ENCODE results near the gene NUP93. TPM values are rescaled to one million over a fixed set of nuclear protein-coding genes. Genes with fewer than 3 reads are reported as not detected.
"Not testable (repeated sequence)": the region's sequence is repeated elsewhere in the genome, so short reads cannot be mapped to it uniquely, and the experiment has no call there.

Gene NUP93
- total RNA-seq, 1 donor from 2014 or later, result 13.2 TPM

- no peak for ATAC-seq
- no peak for DNase-seq (ENCODE audit: low spot score)
These were observed 81.0 kb downstream of the NUP93 start for GRCh38 chr16:56810954-56811353.

DNA sequence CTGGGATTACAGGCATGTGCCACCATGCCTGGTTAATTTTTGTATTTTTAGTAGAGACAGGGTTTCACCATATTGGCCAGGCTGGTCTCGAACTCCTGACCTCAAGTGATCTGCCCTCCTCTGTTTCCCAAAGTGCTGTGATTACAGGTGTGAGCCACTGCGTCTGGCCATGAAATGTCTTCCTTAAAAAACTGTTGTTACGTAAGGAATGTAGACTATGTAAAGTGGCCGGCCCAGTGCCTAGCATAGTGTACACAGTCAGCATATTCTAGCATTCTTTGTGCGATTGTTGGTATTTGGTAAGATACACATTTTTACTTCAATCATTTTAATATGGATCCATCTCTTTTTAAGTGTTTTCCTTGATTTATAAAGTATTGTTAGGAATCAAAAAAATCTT is 81.7 kb downstream of the NUP93 start:
- not testable (repeated sequence) for DNase-seq (ENCODE audit: low spot score); ATAC-seq

DNA sequence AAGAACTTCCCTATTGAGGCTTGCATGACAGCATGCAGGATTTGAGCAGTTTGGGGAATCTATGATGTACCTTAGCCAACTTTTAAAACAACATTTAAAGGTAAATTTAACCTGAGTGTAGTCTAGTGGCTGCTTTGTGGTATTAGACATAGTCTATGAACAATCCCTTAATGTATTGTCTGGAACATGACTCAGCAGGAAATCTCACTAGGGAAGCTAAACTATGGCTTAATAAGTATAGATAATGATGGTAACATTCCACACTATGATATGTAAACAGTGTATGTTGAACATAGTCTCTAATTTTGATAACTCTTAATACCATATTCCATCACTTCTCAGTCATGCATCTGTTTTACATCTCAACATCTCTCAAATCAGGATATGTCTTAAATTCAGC is 83.0 kb downstream of the NUP93 start:
- no peak for DNase-seq (ENCODE audit: low spot score)
- no peak for ATAC-seq

GRCh38 chr16:56814537-56815432 is 84.9 kb downstream of the NUP93 start:
- DNase-seq (ENCODE audit: low spot score) (no peak), ATAC-seq (no peak)

DNA sequence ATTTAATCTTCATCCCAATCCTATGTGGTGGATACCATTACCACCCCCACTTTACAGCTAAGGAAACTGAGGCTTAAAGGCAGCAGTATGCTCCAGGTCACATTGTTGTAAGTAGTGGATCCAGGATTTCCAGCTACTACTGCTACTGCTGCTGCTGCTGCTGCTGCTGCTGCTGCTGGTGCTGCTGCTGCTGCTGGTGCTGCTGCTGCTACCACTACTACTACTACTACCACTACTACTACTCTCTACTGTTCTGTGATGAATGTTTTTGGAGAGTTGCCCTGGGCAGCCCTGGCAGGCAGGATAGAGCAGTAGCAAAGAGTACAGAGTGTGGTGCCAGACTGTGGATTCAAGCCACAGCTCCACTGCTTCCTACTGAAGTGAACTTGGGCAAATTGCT is 85.8 kb downstream of the NUP93 start:
- ATAC-seq (no peak), DNase-seq (ENCODE audit: low spot score) (no peak)

GRCh38 chr16:56817056-56817455 is 87.1 kb downstream of the NUP93 start:
- DNase-seq (ENCODE audit: low spot score), result no peak

GRCh38 chr16:56817938-56818337 is 88.0 kb downstream of the NUP93 start:
- DNase-seq (ENCODE audit: low spot score) (no peak), ATAC-seq (no peak)

More at GRCh38 chr16:56817056-56817455, 87.1 kb downstream of the NUP93 start:
- no peak for ATAC-seq

DNA sequence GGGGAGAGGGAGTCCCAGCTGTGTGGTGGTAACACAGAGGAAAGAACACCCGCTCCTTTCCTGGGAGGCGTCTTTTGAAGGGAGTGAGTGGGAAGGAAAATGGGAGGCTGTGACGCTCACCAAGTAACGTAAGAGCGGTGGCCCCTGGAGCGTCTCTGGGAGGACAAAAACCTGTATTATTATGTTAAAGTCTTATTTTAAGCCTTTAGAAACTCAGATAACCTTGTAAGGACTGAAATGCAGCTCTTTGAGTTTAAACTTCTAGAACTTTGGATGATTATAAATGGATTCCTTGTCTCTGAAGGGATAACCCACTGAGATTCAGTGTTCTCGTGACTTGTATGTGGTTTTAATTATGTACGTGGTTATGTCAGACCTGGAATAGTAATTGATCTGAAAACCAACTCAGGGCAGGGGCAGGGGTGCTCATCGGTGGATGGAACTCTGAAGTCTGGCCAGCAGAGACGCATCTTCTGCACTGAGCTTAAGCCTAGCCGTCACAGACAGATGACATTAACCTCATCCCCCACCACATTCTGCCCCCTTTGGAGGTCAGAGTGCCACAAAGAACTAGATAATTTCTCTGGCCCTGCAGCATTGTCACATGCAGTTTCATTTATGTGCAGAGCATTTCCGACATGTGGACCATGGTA is 93.3 kb downstream of the NUP93 start:
- DNase-seq (ENCODE audit: low spot score), result no peak
- no peak for ATAC-seq

DNA sequence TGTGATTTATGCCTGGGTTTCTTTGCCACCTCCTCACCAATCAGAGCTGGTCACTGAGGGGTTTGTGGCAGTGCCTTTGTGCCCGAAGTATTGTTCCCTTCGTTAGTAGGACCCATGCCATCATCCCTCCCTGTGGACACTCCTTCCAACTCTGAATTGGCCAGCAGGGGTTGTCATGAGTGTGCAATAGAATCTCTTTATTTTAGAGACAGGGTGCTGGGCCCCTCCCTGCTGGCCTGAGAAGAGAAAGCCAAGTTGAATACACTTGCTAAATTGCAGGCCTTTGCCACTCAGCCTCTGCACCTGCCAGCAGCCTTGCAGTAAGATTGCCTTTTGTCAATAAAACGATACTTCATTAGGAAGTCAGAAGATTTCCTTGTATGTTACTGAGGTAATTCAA is 94.4 kb downstream of the NUP93 start:
- DNase-seq (ENCODE audit: low spot score), result no peak
- peak; percentile 76 for ATAC-seq

GRCh38 chr16:56824804-56825203 is 94.9 kb downstream of the NUP93 start:
- ATAC-seq (no peak), DNase-seq (ENCODE audit: low spot score) (no peak)

- DNase-seq (ENCODE audit: low spot score), result no peak
- no peak for ATAC-seq
These were observed 95.9 kb downstream of the NUP93 start for GRCh38 chr16:56825826-56826225.

- no peak for ATAC-seq
- no peak for DNase-seq (ENCODE audit: low spot score)
These were observed 98.7 kb downstream of the NUP93 start for GRCh38 chr16:56828647-56829046.

- ATAC-seq, result no peak
- no peak for DNase-seq (ENCODE audit: low spot score)
These were observed 100.7 kb downstream of the NUP93 start for GRCh38 chr16:56830669-56831068.

- ATAC-seq, result no peak
- DNase-seq (ENCODE audit: low spot score), result no peak
These were observed 102.8 kb downstream of the NUP93 start for GRCh38 chr16:56832768-56833167.

DNA sequence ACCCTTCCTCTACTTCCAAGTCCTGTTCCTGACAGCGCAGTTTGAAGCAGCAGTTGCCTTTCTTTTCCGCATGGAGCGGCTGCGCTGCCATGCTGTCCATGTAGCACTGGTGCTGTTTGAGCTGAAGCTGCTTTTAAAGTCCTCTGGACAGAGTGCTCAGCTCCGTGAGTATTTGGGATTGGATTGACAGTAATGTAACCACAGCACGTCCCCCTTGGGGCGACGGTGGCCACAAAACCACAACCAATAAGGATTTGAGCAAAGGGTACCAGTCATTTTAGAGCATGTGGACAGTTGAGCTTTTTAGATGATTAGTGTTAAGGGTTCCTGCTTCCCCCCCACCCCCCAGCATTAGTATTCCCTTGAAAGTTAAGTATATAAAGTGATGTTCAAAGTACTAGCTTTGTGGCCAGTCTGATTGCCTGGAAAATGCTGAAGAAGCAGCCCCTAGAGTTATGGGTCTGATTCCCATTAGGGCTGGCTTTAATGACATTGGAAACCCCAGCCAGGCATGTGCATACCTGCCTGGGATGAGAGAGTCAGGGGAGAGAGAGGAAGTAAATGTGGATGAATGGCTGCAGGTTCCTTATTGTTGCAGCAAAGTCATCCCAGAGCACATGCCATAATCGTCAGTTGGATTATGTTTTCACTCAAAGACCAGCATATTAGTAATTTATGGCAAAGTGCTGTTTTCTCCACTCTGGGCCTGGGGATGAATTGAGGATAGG is 103.5 kb downstream of the NUP93 start:
- ATAC-seq, result no peak
- DNase-seq (ENCODE audit: low spot score), result no peak

DNA sequence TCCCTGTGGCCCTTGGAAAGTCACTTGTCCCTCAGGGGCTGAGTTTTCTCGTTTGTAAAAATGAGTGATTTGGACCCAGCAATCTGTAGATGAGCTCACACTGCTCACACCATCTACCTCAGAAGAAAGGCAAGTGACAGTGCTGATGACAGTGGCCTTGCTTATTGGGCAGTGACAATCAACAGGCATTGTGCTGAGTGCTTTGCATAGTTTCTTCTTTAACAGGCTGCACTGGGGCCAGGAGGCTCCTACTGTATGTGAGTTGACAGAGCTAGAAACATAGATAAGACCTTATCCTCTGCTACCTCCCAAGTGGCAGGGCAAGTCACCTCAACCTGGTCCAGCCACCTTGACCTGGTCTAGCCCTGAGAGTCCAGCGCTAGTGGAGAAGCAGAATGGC is 105.4 kb downstream of the NUP93 start:
- DNase-seq (ENCODE audit: low spot score), result no peak
- ATAC-seq, result no peak

- ATAC-seq (no peak), DNase-seq (ENCODE audit: low spot score) (no peak)
These were observed 106.7 kb downstream of the NUP93 start for GRCh38 chr16:56836410-56837230.

GRCh38 chr16:56838622-56839337 is 108.9 kb downstream of the NUP93 start:
- no peak for DNase-seq (ENCODE audit: low spot score)
- no peak for ATAC-seq

DNA sequence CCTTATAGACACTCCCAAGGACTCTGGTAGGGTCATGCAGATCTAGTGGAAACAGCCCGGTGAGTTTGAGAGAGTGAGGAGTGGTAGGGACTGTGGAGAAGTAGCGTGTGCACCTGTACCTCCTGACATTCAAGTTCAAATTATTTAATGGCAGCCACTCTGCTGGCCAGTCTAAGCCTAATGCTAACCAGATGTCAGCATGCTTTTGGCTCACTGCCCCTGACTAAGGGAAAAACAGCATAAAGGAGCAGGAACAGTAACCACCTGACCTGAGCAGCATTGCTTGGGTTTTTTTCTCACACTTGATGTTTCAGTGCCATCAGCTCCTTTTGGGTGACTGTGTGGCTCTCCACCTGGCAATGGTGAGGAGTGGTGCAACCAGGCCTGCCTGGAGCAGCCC is 111.3 kb downstream of the NUP93 start:
- DNase-seq (ENCODE audit: low spot score) (no peak), ATAC-seq (no peak)

DNA sequence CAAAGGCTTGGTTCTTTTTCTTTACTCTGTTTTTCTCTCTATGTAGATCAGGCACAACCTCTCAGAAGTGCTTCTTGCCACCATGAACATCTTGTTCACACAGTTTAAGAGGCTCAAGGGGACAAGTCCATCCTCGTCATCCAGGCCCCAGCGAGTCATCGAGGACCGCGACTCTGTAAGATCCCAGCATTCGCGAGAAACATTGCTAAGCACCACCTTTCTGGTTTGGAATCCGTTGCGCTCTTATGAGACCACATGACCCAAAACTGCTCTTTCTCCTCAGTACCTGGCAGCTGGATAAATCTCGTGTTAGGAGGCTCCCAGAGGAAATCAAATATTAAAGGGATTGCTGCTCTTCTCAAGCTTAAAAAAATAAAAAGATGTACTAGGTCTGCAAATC is 111.7 kb downstream of the NUP93 start:
- ATAC-seq (no peak), DNase-seq (ENCODE audit: low spot score) (no peak)

All from left lobe of liver (tissue), 2 donors.